ENCODE measurements around the gene SIM1.

DNA sequence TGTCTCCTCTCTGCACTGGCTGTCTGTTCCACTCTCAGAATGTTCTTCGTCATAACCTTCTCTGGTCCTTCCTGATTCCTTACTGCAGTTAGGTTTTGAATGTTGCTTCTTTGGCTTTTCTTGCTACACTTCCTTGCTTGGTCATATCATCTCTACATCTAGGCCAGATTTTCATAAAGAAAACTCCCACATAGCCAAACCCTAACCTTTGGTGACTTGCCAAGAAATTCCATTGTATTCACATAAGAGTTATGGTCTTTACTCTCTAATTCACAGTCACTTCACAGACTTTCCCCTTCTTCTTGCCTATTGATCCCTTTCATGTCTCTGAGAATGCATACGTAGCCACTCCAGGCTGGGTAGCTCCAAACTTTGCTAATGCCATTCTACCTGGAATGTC lies 41.9 kb upstream of the SIM1 start:
- TF ChIP-seq, protein P1, sequence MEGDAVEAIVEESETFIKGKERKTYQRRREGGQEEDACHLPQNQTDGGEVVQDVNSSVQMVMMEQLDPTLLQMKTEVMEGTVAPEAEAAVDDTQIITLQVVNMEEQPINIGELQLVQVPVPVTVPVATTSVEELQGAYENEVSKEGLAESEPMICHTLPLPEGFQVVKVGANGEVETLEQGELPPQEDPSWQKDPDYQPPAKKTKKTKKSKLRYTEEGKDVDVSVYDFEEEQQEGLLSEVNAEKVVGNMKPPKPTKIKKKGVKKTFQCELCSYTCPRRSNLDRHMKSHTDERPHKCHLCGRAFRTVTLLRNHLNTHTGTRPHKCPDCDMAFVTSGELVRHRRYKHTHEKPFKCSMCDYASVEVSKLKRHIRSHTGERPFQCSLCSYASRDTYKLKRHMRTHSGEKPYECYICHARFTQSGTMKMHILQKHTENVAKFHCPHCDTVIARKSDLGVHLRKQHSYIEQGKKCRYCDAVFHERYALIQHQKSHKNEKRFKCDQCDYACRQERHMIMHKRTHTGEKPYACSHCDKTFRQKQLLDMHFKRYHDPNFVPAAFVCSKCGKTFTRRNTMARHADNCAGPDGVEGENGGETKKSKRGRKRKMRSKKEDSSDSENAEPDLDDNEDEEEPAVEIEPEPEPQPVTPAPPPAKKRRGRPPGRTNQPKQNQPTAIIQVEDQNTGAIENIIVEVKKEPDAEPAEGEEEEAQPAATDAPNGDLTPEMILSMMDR (IDR thresholded peaks at IDR 0.05; ENCODE audit: insufficient read depth, low read depth, low read length), result no peak
- no peak for TF ChIP-seq EZH2 (IDR thresholded peaks at IDR 0.05; ENCODE audit: insufficient read depth, low read length)

All from astrocyte (in vitro differentiated cells and primary cell).